ENCODE results near the gene SLC13A4.
"Not testable (repeated sequence)": the region's sequence is repeated elsewhere in the genome, so short reads cannot be mapped to it uniquely, and the experiment has no call there.

Gene SLC13A4

DNA sequence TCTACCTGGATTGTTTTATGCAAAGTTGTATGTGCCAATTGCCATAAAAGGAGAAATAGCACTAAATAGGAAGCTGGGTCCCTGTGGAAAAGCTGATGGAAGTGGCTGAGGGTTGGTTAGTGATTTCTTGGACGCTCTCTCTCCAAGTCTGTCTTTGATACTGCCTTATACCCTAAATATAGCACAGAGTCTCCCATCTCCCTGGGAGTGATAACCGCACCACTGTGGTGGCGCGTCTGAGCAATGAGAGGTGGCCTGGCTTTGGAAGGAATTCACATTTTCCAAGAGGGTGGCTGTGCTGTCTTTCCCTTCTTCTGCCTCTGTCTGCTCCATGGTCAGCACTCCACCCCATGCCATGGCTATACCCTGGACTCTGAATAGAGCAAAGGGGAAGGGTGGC, 34.4 kb downstream of the SLC13A4 start:
- no peak for DNase-seq
- Histone ChIP-seq H3K36me3 (ENCODE audit: control insufficient read depth in 4 of 4, insufficient read depth in 4 of 4, low read length in 3 of 4) (peaks cover 0 to 10% (median 1%) of the 10 kb centered on the region in 4 experiments), H3K27me3 (replicated peaks in 2 of 5; ENCODE audit: control insufficient read depth in 4 of 5, insufficient read depth in 5 of 5, low read length in 4 of 5) (no peaks in the 10 kb centered on the region), H3K9me3 (ENCODE audit: control extremely low read depth in 1 of 5, control insufficient read depth in 4 of 5, insufficient read depth in 2 of 5, low read depth in 1 of 5, low read length in 4 of 5) (no peaks in the 10 kb centered on the region), H3K4me1 (ENCODE audit: control extremely low read depth in 1 of 4, control insufficient read depth in 4 of 4, insufficient read depth in 4 of 4, low read length in 3 of 4) (no peaks in the 10 kb centered on the region), H3K4me3 (ENCODE audit: control insufficient read depth in 1 of 7, extremely low read depth in 1 of 7, insufficient read depth in 4 of 7, low read depth in 2 of 7, low read length in 6 of 7) (no peak overlapping the region), H3K27ac (ENCODE audit: insufficient read depth in 1 of 2, low read depth in 1 of 2, low read length in 2 of 2, poor library complexity in 1 of 2, severe bottlenecking in 2 of 2) (no peak overlapping the region)
- ChIA-PET CTCF (no interaction called here), POLR2A (no interaction called here)
- 96% methylated on average over 4 of the region's 4 CpGs for WGBS (ENCODE audit: insufficient coverage)

DNA sequence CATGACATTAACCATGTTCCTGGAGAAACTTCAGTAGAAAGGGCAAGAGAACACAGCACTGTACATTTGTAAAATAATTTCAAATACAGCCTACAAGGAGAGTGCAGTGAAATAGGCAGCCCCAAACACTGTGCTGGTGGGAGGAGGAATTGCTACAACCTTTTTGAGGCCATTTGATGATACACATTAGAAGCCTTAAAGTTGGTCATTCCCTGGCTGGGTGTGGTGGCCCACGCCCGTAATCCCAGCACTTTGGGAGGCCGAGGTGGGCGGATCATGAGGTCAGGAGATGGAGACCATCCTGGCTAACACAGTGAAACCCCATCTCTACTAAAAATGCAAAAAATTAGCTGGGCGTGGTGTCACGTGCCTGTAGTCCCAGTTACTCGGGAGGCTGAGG, 35.4 kb downstream of the SLC13A4 start:
- H3K4me3 ChIP-seq (ENCODE audit: control insufficient read depth in 1 of 7, extremely low read depth in 1 of 7, insufficient read depth in 4 of 7, low read depth in 2 of 7, low read length in 6 of 7); H3K27me3 ChIP-seq (replicated peaks in 2 of 5; ENCODE audit: control insufficient read depth in 4 of 5, insufficient read depth in 5 of 5, low read length in 4 of 5); H3K9me3 ChIP-seq (ENCODE audit: control extremely low read depth in 1 of 5, control insufficient read depth in 4 of 5, insufficient read depth in 2 of 5, low read depth in 1 of 5, low read length in 4 of 5); POLR2A ChIA-PET; DNase-seq; H3K27ac ChIP-seq (ENCODE audit: insufficient read depth in 1 of 2, low read depth in 1 of 2, low read length in 2 of 2, poor library complexity in 1 of 2, severe bottlenecking in 2 of 2); H3K36me3 ChIP-seq (ENCODE audit: control insufficient read depth in 4 of 4, insufficient read depth in 4 of 4, low read length in 3 of 4); CTCF ChIA-PET; H3K4me1 ChIP-seq (ENCODE audit: control extremely low read depth in 1 of 4, control insufficient read depth in 4 of 4, insufficient read depth in 4 of 4, low read length in 3 of 4): not testable (repeated sequence)
- WGBS (ENCODE audit: insufficient coverage): 94% methylated on average over 4 of the region's 7 CpGs

DNA sequence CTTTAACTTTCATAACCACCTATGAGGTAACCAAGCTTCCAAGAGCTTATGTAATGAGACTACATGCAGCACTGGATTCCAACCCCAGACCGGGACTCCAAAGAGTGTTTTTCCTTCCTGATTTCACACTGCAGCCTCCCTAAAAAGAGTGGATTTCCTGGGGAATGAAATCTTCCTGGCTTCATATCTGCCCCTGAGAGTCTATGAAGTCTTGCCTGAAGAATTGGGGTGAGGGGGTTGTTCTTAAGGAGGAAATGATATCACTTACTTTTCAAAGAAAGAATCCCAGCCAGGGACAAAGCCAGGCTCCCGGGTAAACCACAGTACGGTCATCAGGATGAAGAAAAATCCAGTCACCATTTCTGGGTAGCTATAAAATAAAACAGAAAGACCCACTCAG, 35.9 kb downstream of the SLC13A4 start:
- DNase-seq: no peak
- no peak overlapping the region for H3K27ac ChIP-seq (ENCODE audit: insufficient read depth in 1 of 2, low read depth in 1 of 2, low read length in 2 of 2, poor library complexity in 1 of 2, severe bottlenecking in 2 of 2)
- CTCF ChIA-PET: interaction anchor here (1.1 kb wide), 1 partner anchor 19 kb away, joined by 3 read pairs; no protein-coding TSS in a partner anchor

DNA sequence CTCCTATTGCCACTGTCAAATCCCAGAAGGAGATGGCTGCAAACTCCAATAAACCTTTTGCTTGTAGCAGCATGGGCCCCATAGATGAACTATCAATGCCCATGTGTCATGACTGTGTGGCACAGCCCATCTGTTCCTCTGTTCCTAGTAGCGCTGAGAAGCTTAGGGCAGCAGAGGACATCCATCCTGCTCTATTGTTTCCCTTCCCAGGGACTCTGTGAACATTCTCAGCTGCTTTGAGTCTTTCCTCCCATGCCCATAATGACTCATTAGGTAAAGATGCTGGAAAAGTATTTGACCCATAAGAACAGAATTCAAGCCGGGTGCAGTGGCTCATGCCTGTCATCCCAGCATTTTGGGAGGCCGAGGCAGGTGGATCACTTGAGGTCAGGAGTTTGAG, 37.4 kb downstream of the SLC13A4 start:
- ChIA-PET POLR2A (no interaction called here), CTCF (interaction anchor here (1.0 kb wide), 2 partner anchors 11 to 18 kb away, joined by 3 read pairs; no protein-coding TSS in a partner anchor)
- no peaks in the 10 kb centered on the region for H3K4me1 ChIP-seq (ENCODE audit: control extremely low read depth in 1 of 4, control insufficient read depth in 4 of 4, insufficient read depth in 4 of 4, low read length in 3 of 4)
- no peak for DNase-seq
- H3K9me3 ChIP-seq (ENCODE audit: control extremely low read depth in 1 of 5, control insufficient read depth in 4 of 5, insufficient read depth in 2 of 5, low read depth in 1 of 5, low read length in 4 of 5): no peaks in the 10 kb centered on the region
- no peaks in the 10 kb centered on the region for H3K27me3 ChIP-seq (replicated peaks in 2 of 5; ENCODE audit: control insufficient read depth in 4 of 5, insufficient read depth in 5 of 5, low read length in 4 of 5)
- H3K36me3 ChIP-seq (ENCODE audit: control insufficient read depth in 4 of 4, insufficient read depth in 4 of 4, low read length in 3 of 4): peaks cover 0 to 12% (median 1%) of the 10 kb centered on the region in 4 experiments
- no peak overlapping the region for H3K4me3 ChIP-seq (ENCODE audit: control insufficient read depth in 1 of 7, extremely low read depth in 1 of 7, insufficient read depth in 4 of 7, low read depth in 2 of 7, low read length in 6 of 7)
- 100% methylated on average over 3 of the region's 3 CpGs for WGBS (ENCODE audit: insufficient coverage)
- H3K27ac ChIP-seq (ENCODE audit: insufficient read depth in 1 of 2, low read depth in 1 of 2, low read length in 2 of 2, poor library complexity in 1 of 2, severe bottlenecking in 2 of 2): no peak overlapping the region

More for the DNA sequence above, 35.9 kb downstream of the SLC13A4 start:
- POLR2A ChIA-PET: no interaction called here
- Histone ChIP-seq H3K4me3 (ENCODE audit: control insufficient read depth in 1 of 7, extremely low read depth in 1 of 7, insufficient read depth in 4 of 7, low read depth in 2 of 7, low read length in 6 of 7) (no peak overlapping the region), H3K9me3 (ENCODE audit: control extremely low read depth in 1 of 5, control insufficient read depth in 4 of 5, insufficient read depth in 2 of 5, low read depth in 1 of 5, low read length in 4 of 5) (no peaks in the 10 kb centered on the region), H3K4me1 (ENCODE audit: control extremely low read depth in 1 of 4, control insufficient read depth in 4 of 4, insufficient read depth in 4 of 4, low read length in 3 of 4) (no peaks in the 10 kb centered on the region), H3K27me3 (replicated peaks in 2 of 5; ENCODE audit: control insufficient read depth in 4 of 5, insufficient read depth in 5 of 5, low read length in 4 of 5) (no peaks in the 10 kb centered on the region), H3K36me3 (ENCODE audit: control insufficient read depth in 4 of 4, insufficient read depth in 4 of 4, low read length in 3 of 4) (peaks cover 0 to 10% (median 1%) of the 10 kb centered on the region in 4 experiments)
- WGBS (ENCODE audit: insufficient coverage): 100% methylated on average over 3 of the region's 3 CpGs

DNA sequence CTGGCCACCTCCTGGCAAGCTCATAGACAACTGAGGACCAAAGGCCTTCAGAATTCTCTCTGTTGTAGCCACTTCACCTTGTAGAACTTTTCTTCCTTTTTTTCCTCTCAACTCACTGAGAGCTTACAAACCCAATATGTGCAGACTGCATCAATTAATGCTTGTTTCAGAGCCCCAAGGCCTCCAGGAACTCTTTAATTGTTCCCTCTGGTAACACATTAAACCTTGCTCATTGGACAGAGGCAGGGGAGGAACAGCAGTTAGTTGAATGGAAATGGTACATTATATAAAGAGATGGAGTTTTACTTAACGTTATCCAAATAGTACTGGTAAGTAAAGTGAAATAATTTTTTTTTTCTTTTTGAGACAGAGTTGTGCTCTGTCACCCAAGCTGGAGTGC, 40.5 kb downstream of the SLC13A4 start:
- H3K9me3 ChIP-seq (ENCODE audit: control extremely low read depth in 1 of 5, control insufficient read depth in 4 of 5, insufficient read depth in 2 of 5, low read depth in 1 of 5, low read length in 4 of 5): no peaks in the 10 kb centered on the region
- no peak overlapping the region for H3K27ac ChIP-seq (ENCODE audit: insufficient read depth in 1 of 2, low read depth in 1 of 2, low read length in 2 of 2, poor library complexity in 1 of 2, severe bottlenecking in 2 of 2)
- no peaks in the 10 kb centered on the region for H3K27me3 ChIP-seq (replicated peaks in 2 of 5; ENCODE audit: control insufficient read depth in 4 of 5, insufficient read depth in 5 of 5, low read length in 4 of 5)
- peaks cover 0 to 15% (median 3%) of the 10 kb centered on the region in 4 experiments for H3K36me3 ChIP-seq (ENCODE audit: control insufficient read depth in 4 of 4, insufficient read depth in 4 of 4, low read length in 3 of 4)
- H3K4me1 ChIP-seq (ENCODE audit: control extremely low read depth in 1 of 4, control insufficient read depth in 4 of 4, insufficient read depth in 4 of 4, low read length in 3 of 4): no peaks in the 10 kb centered on the region
- CTCF ChIA-PET: interaction anchor here (1.3 kb wide), 1 partner anchor 13 kb away, joined by 4 read pairs; no protein-coding TSS in a partner anchor
- no peak overlapping the region for H3K4me3 ChIP-seq (ENCODE audit: control insufficient read depth in 1 of 7, extremely low read depth in 1 of 7, insufficient read depth in 4 of 7, low read depth in 2 of 7, low read length in 6 of 7)
- no peak for DNase-seq
- WGBS (ENCODE audit: insufficient coverage): 75% methylated on average over 1 of the region's 1 CpG
- POLR2A ChIA-PET: no interaction called here

DNA sequence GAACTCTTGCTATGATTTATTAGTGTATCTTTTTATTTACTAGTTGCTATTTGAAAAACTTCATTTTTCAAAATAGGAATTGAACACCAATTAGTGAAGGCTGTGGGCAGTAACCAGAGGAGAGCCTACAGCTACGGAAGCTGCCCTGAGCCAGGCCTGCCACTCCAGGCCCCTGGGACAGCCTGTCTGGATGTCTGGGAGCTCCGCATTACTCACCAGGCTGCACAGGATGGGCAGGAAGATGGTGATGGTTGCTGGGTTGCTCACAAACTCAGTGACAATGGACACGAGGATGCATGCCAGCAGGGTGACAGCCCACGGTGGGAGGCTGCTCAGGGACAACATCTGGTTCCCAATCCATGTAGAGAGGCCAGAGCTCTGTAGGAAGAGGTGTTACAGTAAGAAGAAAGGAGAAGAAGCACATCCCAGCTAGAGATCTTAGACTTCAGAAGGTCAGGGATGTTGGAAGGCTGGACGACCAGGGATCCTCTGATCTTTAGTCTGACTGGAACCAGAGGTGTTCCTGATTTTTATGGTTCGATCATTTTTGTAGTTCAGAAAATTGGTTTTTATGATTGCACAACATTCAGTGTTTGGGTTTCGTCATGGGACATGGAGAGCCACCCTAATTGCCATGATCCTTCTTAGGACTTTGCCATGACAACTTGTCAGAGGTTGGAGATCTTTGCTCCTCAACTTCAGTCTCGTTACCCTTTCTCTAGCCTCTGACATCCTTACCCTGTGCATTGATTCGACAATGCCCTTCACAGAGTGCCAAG, 42.5 kb downstream of the SLC13A4 start:
- no peaks in the 10 kb centered on the region for H3K9me3 ChIP-seq (ENCODE audit: control extremely low read depth in 1 of 5, control insufficient read depth in 4 of 5, insufficient read depth in 2 of 5, low read depth in 1 of 5, low read length in 4 of 5)
- no peaks in the 10 kb centered on the region for H3K27me3 ChIP-seq (replicated peaks in 2 of 5; ENCODE audit: control insufficient read depth in 4 of 5, insufficient read depth in 5 of 5, low read length in 4 of 5)
- ChIA-PET CTCF (interaction anchor here (0.6 to 2.6 kb wide), 2 partner anchors 12 to 992 kb away, joined by 3 to 8 read pairs; no protein-coding TSS in a partner anchor), POLR2A (no interaction called here)
- H3K4me3 ChIP-seq (ENCODE audit: control insufficient read depth in 1 of 7, extremely low read depth in 1 of 7, insufficient read depth in 4 of 7, low read depth in 2 of 7, low read length in 6 of 7): no peak overlapping the region
- no peak for DNase-seq
- no peak overlapping the region for H3K27ac ChIP-seq (ENCODE audit: insufficient read depth in 1 of 2, low read depth in 1 of 2, low read length in 2 of 2, poor library complexity in 1 of 2, severe bottlenecking in 2 of 2)
- peaks cover 0 to 9% (median 4%) of the 10 kb centered on the region in 4 experiments for H3K36me3 ChIP-seq (ENCODE audit: control insufficient read depth in 4 of 4, insufficient read depth in 4 of 4, low read length in 3 of 4)
- 95% methylated on average over 8 of the region's 9 CpGs for WGBS (ENCODE audit: insufficient coverage)
- H3K4me1 ChIP-seq (ENCODE audit: control extremely low read depth in 1 of 4, control insufficient read depth in 4 of 4, insufficient read depth in 4 of 4, low read length in 3 of 4): no peaks in the 10 kb centered on the region

DNA sequence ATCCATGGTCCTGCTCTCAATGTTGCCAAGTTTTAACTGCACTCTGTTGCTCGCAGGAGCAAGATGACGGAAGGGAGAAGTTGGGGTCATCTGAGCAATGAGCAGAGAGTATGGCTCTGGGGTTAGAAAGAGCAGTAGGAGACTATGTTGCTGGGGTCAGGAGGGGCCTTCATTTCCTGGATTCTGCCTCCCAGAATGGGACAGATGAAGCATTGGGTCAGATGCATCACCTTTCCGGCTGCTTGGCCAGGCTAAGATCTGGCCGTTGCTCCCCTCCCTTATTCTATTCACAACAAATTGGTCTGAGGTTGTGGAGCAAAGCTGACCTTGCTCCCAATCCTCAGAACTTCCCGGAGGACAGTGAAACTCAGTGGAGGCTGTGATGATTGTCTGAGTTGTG, 43.3 kb downstream of the SLC13A4 start:
- POLR2A ChIA-PET: no interaction called here
- H3K9me3 ChIP-seq (ENCODE audit: control extremely low read depth in 1 of 5, control insufficient read depth in 4 of 5, insufficient read depth in 2 of 5, low read depth in 1 of 5, low read length in 4 of 5): no peaks in the 10 kb centered on the region
- no peaks in the 10 kb centered on the region for H3K4me1 ChIP-seq (ENCODE audit: control extremely low read depth in 1 of 4, control insufficient read depth in 4 of 4, insufficient read depth in 4 of 4, low read length in 3 of 4)
- H3K36me3 ChIP-seq (ENCODE audit: control insufficient read depth in 4 of 4, insufficient read depth in 4 of 4, low read length in 3 of 4): peaks cover 0 to 9% (median 3%) of the 10 kb centered on the region in 4 experiments
- no peak overlapping the region for H3K27ac ChIP-seq (ENCODE audit: insufficient read depth in 1 of 2, low read depth in 1 of 2, low read length in 2 of 2, poor library complexity in 1 of 2, severe bottlenecking in 2 of 2)
- WGBS (ENCODE audit: insufficient coverage): 95% methylated on average over 3 of the region's 5 CpGs
- no peaks in the 10 kb centered on the region for H3K27me3 ChIP-seq (replicated peaks in 2 of 5; ENCODE audit: control insufficient read depth in 4 of 5, insufficient read depth in 5 of 5, low read length in 4 of 5)
- CTCF ChIA-PET: interaction anchor here (2.6 kb wide), 1 partner anchor 11 kb away, joined by 8 read pairs; no protein-coding TSS in a partner anchor
- no peak overlapping the region for H3K4me3 ChIP-seq (ENCODE audit: control insufficient read depth in 1 of 7, extremely low read depth in 1 of 7, insufficient read depth in 4 of 7, low read depth in 2 of 7, low read length in 6 of 7)
- no peak for DNase-seq

Measured in common myeloid progenitor, CD34-positive (primary cell).